NCI-H446 treated with DMSO at 0.1 percent for 48 hours (cell line): ENCODE results near the gene ZNF879.
A peak's percentile ranks its signal among the peaks of the same experiment; 100 is the strongest.

Experiments
- DNase-seq: peaks from one replicate; lab custom pipeline; 2025; lab: John Stamatoyannopoulos, UW

Gene ZNF879

GRCh38 chr5:179023528-179024189, at the start of gene ZNF879:
ZNF879 (plus strand) TSS chr5:179023804; CDS start chr5:179025005, 1,201 bp downstream.
- DNase-seq = peak; percentile 79

DNA sequence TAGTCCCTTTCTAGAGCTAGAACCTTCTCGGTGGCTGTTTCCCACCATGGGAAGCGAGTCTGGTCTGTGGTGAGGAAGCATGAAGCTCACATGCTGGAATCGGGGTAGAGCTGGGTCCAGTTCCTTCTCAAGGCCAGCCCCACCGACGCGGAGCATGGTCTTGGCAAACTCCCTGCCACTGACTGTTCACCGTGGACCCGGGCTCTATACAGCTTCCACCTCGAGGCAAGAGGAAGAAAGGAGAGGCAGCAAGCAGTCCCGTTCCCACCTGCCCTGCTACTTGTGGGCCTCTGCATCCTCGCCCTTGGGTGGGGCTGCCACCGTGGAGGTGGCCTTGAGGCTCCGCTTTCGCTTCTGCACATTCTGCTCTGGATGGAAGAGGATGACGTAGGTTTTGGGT, 42.2 kb upstream of the ZNF879 start:
- DNase-seq = no peak

- no peak for DNase-seq
Measured at GRCh38 chr5:178982941-178983340, 40.7 kb upstream of the ZNF879 start.

DNA sequence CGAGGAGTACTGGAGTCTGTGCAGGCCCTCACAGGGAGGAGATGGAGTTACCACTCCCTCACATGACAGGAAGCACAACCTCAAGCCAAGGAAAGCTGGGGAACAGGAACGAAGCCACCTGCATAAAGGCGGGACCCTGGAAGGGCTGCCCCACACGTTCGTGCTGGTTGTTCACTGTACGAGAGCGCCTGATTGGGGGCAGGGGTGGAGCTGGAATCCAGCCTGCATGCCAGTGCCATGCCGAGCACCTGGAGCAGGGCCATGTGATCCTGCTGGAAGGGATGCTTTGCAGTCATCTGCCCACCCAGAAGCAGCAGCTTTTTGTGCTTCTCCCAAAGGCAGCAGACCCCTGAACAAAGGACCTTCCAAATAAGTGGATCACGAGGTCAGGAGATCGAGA, 39.9 kb upstream of the ZNF879 start:
- DNase-seq = no peak

- DNase-seq = no peak
Measured at GRCh38 chr5:178984145-178985072, 39.2 kb upstream of the ZNF879 start.

DNA sequence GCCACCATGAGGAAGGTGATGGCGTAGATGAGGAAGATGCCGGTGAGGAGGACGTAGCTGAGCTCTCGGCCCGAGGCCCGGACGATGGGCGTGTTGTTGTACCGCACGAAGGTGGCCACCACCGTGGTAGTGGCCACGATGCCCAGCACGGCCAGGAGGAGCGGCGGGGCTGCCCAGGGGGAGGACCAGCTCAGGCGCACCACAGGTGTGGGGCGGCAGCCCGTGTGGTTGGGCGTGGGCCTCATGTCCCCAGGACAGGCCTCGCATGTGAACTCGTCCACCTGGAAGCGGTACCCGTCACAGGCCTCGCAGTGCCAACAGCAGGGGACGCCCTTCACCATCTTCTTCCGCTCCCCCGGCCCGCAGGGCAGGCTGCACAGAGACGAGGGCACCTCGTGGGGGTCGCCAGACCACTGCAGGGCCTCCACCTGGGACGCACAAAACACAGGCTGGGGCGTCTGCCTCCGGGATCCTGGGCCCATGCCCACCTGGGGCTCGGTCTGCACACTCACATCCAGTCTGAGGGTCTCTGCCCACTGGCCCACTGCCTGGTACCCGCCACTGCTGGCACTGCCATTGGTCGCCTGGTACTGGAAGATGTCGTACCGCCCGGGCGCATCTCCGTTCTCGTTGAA, 37.2 kb upstream of the ZNF879 start:
- no peak for DNase-seq

DNA sequence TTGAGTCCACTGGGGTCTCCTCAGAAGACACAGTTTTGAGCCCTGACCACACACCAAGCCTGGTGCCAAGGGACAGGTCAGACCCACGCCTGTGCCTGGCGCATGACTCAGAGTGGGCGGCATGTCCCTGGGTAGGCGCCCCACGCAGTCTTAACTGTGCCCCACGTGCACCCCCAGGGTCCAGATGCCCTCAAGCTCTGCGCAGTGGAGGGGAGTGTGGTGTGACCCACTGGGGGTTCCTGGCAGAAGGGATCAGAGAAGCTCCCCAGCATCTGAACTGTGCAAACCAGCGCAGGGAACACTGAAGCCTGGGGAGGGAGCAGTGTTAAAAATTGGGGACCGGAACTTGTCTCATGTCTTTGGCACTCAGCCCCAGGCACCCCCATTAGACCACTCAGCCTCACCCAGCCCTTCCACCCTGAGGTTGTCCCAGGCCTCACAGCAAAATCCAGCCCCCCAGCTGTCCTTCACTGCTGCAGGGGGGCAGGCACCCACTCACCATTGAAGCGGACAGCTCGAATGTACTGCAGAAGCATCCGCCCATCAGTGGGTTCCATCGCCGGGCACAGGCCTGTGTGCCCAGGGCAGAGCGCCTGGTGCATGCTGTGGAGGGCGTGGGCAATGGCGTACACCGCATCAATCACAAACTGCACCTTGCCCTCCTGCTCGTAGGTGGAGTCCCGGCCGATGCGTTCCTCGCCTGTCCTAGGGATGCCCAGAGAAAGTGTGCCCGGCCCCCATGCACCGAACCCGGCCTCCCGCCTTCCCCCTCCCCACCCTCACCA, 35.0 kb upstream of the ZNF879 start:
- no peak for DNase-seq

DNA sequence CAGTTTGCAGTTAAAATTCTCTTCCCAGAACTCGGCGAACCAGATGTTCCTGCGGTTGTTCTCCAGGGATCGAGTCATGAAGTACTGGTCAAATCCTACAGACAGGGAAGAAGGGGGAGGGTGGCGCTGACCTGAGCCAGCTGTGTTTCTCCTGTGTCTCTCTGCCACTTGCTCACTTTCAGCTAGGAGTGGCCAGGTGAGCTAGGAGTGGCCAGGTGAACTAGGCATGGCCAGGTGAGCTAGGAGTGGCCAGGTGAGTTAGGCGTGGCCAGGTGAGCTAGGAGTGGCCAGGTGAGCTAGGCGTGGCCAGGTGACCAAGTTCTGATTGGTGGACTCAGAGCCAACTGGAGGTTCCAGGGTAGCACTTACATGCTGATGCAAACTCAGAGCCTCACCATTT, 34.3 kb upstream of the ZNF879 start:
- no peak for DNase-seq

DNA sequence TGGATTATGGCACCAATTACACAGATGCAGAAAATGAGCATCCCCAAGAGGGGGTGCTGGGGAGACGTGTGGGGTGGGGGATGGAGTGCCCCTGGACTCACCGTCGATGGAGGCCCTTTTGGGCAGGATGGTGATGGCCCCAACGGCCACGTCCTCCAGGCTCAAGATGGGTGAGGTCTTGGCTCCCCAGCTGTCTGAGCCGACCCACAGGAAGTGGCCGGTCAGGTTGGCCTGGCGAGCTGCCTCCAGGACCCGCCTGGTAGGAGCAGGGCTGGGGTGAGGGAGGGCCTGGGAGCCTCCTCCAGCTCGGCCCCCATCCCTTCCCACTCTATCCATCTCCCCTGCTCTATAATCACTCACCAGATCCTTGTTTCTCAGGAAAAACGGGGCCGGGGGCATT, 33.1 kb upstream of the ZNF879 start:
- no peak for DNase-seq

DNA sequence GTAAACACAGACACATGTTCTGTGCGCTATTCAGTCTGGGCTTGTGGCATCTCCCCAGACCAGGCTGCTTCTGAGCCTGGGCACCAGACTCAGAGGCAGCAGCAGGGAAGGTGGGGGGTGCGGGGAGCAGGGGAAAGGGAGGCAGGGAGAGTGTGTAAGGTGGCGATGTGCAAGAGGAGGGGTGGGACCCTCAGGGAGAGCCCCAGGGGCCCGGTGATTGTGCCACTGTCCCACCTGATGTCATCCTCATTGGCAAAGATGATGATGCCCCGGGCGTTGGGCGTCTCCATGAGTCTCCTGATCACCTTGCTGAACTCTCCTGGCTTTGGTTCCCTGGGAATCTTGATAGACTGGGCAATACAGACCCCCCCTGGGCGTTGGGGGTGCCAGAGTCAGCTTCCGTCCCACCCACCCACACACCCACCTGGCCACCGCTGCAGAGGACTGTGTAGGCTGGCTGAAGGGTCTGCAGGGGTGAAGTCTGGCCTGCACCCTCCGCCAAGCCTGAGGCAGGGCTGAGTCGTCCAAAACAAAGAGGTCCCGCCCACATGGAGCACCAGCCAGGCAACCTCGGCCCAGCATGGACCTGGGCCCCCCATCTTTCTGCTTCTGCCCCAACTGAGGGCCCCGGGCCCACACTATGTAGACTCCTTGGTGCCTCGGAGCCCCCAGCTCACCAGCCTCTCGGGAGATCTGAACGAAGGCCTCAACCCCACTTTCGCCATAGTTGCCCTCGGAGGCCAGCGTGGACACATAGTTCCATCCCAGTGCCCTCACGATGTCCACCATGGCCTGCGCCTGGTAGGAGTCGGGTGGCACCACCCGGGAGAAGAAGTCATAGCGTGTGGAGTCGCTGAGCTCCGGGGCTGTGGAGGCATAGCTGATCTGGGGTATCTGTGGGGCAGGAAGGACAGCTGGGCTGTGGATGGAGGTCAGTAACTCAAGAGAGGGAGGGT, 32.1 kb upstream of the ZNF879 start:
- DNase-seq = no peak

GRCh38 chr5:178992291-178992895, 31.2 kb upstream of the ZNF879 start:
- DNase-seq = no peak

- no peak for DNase-seq
Measured at GRCh38 chr5:178993236-178993765, 30.3 kb upstream of the ZNF879 start.

DNA sequence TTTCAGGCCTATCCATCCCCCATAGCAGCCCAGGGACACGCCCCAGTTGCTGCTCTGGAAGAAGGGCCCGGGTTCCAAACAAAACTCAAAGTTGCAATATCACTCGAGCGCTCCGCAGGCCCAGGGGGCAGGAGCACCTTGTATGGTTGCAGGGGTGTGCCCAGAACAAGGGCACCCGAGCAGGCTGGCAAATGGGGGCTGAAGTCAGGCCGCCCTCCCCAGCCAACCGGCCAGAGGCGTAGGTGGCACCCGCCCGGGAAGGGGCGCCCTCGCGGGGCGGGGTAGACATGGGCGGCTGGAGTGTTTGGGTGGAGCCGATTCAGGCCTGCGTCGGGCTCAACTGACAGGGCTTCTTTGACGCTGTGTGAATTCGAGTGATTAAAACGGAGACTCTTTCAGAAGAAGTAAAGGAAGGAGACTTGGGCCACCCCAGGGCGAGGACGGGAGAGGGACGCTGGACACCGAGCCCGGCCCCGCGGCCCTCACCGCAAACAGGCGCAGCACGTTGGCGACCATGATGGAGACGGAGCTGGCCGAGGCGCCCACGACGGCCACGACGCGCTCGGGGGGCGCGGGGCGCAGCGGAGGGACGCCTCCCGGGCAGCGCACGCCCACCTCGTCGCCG, 29.5 kb upstream of the ZNF879 start:
- DNase-seq = no peak

- DNase-seq = no peak
Measured at GRCh38 chr5:178994580-178995340, 28.8 kb upstream of the ZNF879 start, which contains the start of gene GRM6. GRM6 (minus strand) TSS chr5:178995320; CDS start chr5:178994944, 376 bp downstream.

DNA sequence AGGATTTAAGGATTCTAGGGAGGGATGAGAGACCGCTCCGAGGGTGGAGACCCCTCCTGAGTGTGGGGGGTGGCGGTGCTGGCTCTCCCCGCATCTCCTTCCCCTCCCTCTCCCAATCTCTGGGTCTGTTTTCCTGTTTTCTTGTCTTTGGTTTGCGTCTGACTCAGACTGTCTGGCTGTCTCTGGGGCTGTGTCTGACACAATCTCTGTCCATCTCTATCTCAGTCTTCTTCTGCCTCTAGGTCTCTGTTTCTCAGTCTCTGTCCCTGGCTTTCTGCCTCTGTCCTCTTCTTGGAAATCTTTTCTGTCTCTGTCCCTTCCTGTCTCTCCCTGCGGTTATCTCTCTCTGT, 28.3 kb upstream of the ZNF879 start:
- no peak for DNase-seq

- no peak for DNase-seq
Measured at GRCh38 chr5:178996156-178996555, 27.4 kb upstream of the ZNF879 start.

- no peak for DNase-seq
Measured at GRCh38 chr5:178997191-178997590, 26.4 kb upstream of the ZNF879 start.

DNA sequence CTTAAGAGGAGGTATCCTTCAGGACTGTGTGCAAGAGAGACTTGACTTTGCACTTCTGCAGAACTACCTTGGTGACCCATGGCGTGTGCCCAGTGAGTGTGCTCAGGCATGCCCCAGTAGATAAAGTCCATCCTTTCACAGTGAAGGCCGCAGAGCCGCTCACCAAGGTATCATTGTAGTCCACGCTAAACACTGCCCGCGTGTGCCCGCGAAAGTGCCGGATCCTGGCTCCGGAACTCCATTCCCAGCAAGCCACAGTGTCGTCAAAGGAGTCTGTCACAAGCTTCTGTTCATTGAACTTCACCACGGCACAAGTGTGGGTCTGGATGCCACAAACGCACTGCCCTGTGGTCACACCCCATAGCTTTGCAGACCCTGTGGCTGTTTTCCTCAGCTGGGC, 25.2 kb upstream of the ZNF879 start:
- no peak for DNase-seq

- DNase-seq = no peak
Measured at GRCh38 chr5:179006564-179006963, 17.0 kb upstream of the ZNF879 start.
